ENCODE data around the gene FKRP.
"Not testable (repeated sequence)": the region's sequence is repeated elsewhere in the genome, so short reads cannot be mapped to it uniquely, and the experiment has no call there.

Gene FKRP

GRCh38 chr19:46782355-46783019 is 36.6 kb downstream of the FKRP start:
- FAIRE-seq: no peak
- no peak for DNase-seq (ENCODE audit: insufficient read length, low spot score)

DNA sequence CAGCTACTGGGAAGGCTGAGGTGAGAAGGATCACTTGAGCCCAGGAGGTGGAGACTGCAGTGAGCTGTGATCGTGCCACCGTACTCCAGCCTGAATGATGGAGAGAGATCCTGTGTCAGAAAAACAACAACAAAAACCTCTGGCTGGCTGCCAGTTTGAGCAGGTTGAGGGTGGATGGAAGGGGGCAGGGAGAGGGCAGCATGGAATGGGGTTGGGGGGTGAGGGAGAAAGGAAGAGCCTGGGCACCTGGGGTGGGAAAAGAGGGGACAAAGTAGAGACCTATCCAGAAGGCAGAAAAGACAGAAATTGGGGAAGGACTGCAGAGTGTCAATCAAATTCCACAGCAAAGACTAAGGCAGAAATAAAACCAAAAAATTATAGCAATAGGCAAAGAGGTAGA is 37.8 kb downstream of the FKRP start:
- FAIRE-seq (no peak), DNase-seq (ENCODE audit: insufficient read length, low spot score) (no peak)

DNA sequence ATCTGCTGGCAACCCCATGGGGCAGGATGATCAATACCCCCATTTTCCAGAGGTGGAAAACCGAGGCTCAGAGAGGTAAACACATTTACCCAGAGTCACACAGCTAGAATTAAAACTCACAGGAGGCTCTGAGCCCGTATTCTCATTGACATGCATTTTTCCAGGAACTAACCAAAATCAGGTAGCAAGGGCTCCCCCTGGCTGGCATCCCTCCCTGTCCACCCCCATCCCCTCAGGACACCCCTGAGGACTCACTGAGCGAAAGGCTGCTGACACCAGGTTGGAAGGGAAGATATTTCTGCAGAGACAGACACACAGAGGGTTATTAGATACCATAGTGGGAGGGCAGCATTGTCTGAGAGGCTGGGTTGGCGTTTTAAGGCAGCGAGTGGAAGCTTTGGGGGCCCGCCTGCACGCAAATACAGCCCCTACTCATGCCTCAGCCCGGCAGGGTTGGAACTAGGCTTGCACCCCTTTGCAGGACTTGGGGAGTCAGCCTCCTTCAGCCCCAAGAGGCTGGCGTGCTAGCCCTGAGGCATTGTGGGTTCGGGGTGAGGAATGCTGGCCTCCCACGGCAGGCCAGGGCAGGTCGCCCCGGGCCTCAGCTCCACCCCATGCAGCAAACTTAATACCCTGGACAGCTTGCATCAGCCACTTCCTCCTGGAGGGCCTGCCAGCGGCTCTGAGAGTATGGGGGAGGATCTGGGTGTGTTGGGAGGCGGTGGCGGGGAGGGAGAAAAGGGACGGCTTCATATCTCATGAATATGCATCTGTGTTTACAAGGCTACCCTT is 38.6 kb downstream of the FKRP start:
- FAIRE-seq: peak; percentile 72
- DNase-seq (ENCODE audit: insufficient read length, low spot score): peak; percentile 81

- FAIRE-seq: peak; percentile 40
- DNase-seq (ENCODE audit: insufficient read length, low spot score): no peak
Measured at GRCh38 chr19:46785054-46785979, 39.5 kb downstream of the FKRP start.

DNA sequence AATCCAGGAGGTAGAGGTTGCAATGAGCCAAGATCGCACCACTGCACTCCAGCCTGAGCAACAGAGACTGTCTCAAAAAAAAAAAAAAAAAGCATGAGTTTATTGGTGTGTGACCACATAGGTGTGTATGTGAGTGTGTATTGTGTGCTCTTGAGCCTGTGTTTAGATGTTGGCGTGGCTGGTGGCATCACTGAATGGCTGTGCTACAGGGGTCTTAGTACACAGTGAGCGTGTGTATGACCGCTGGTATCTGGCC is 40.1 kb downstream of the FKRP start:
- DNase-seq (ENCODE audit: insufficient read length, low spot score) (no peak), FAIRE-seq (no peak)

- DNase-seq (ENCODE audit: insufficient read length, low spot score) (peak; percentile 67), FAIRE-seq (peak; percentile 81)
Measured at GRCh38 chr19:46786236-46787039, 40.6 kb downstream of the FKRP start.

DNA sequence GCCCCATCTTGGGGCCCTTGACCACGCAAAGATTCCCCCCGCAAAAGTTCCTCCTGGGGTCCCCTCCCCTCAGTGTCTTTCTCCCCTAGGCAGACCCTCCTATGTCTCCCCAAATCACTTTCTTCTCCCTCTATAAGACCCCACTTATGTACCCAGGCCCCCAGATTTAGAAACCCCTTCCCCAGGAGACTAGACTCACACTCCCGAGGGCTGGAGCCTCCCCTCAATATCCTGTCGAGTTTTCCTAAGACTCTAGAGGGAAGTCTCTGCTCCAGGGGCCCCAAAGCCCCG is 41.1 kb downstream of the FKRP start:
- no peak for FAIRE-seq
- DNase-seq (ENCODE audit: insufficient read length, low spot score): no peak

- no peak for DNase-seq (ENCODE audit: insufficient read length, low spot score)
Measured at GRCh38 chr19:46787331-46788261, 41.7 kb downstream of the FKRP start.

GRCh38 chr19:46788262-46788967 is 42.6 kb downstream of the FKRP start, which contains the start of gene SLC1A5:
Gene SLC1A5 (minus strand): TSS chr19:46788594. CDS start chr19:46787965, 629 bp downstream.
- DNase-seq (ENCODE audit: insufficient read length, low spot score): peak; percentile 94
- FAIRE-seq: peak; percentile 78

More at GRCh38 chr19:46787331-46788261, 41.7 kb downstream of the FKRP start:
- FAIRE-seq: no peak

DNA sequence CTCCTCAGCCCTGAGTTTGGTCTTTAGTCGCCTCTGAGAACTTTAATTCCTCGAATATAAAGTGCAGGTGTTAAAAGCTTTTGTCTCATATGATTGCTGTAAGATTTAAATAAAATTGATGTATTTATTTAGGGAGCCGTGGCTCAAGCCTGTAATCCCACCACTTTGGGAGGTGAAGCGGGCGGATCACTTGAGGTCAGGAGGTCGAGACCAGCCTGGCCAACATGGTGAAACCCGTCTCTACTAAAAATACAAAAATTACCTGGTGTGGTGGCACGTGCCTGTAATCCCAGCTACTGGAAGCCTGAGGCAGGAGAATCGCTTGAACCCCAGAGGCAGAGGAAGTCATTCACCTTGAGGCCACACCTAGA is 43.1 kb downstream of the FKRP start:
- DNase-seq (ENCODE audit: insufficient read length, low spot score) (no peak), FAIRE-seq (no peak)

DNA sequence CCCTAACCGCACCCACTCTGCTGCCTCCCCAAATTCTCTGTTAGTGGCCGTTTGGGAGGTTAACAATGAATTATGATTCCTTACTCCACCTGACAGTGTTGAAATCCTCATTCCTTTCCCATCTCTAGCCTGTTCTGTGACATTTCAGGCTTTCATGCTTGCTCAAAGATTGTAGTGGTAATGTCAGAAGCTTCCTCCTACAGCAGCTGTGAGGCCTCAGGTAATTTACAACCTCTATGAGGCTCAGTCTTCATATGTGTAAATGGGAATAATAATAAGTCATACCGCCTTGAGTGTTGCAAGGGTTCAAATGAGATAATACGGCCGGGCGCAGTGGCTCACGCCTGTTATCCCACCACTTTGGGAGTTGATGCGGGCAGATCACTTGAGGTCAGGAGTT is 43.5 kb downstream of the FKRP start:
- FAIRE-seq (no peak), DNase-seq (ENCODE audit: insufficient read length, low spot score) (no peak)

GRCh38 chr19:46791944-46792343 is 46.1 kb downstream of the FKRP start:
- FAIRE-seq (no peak), DNase-seq (ENCODE audit: insufficient read length, low spot score) (no peak)

- DNase-seq (ENCODE audit: insufficient read length, low spot score) (no peak), FAIRE-seq (no peak)
Measured at GRCh38 chr19:46797881-46798280, 52.0 kb downstream of the FKRP start.

DNA sequence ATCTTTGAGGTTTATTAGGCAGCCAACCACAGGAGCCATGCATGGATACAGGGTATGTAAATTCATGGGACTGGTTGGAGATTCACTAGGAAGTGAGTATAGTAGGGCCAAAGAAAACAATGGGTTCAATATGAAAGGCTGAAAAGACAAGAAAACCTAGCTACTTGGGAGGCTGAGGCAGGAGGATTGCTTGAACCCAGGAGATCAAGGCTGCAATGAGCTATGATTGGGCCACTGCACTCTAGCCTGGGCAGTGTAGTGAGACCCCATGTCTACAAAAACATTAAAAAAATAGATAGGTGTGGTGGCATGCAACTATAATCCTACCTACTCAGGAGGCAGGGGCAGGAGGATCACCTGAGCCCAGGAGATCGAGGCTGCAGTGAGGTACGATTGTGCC is 52.9 kb downstream of the FKRP start:
- FAIRE-seq: no peak

GRCh38 chr19:46802152-46802551 is 56.3 kb downstream of the FKRP start:
- no peak for DNase-seq (ENCODE audit: insufficient read length, low spot score)
- FAIRE-seq: no peak

More for the DNA sequence above, 52.9 kb downstream of the FKRP start:
- DNase-seq (ENCODE audit: insufficient read length, low spot score): no peak

DNA sequence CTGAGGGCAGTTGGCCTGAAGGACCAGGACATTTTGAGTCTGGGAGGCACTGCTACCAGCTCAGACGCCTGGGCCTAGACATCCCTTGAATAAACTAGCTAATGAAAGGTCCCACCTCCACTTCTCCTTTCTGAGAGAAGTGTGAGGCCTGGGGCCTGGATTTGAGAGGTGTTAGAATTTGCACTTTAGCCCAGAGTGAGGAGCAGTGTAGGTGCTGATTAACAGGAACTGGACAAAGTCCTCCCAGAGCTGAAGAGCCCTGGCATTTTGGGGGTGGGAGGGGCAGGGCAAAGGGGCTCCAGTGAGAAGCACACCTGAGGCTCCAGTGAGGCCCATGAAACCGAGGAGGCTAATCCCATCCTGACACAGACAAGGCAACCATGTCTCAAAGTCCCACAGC is 57.7 kb downstream of the FKRP start:
- DNase-seq (ENCODE audit: insufficient read length, low spot score) (no peak), FAIRE-seq (no peak)

DNA sequence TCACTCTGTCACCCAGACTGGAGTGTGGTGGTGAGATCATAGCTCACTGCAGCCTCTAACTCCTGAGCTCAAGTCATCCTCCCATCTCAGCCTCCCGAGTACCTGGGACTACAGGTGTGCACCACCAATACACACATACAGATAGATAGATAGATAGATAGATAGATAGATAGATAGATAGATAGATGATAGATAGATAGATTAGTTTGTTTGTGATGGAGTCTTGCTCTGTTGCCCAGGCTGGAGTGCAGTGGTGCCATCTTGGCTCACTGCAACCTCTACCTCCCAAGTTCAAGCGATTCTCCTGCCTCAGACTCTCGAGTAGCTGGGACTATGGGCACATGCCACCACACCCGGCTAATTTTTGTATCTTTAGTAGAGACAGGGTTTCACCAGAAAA is 58.6 kb downstream of the FKRP start:
- FAIRE-seq: not testable (repeated sequence)

DNA sequence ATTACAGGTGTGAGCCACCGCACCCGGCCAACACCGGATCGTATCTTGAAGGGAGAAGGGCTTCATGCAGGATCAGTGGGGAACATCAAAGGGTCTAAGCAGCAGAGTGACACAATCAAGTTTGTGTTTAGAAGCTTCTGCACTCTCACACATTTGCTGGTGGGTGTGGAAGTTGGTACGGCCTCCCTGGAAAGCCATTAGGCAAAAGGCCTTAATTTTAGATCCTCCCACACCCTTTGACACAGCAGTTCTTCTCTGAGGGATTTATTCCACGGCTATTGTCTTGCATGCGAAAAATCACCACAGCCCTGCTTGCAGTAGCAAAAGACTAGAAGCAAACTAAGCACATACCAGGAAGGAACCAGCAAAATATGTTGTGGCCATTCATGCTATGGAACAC is 60.8 kb downstream of the FKRP start:
- FAIRE-seq: no peak
- no peak for DNase-seq (ENCODE audit: insufficient read length, low spot score)

More for the DNA sequence above, 58.6 kb downstream of the FKRP start:
- DNase-seq (ENCODE audit: insufficient read length, low spot score): not testable (repeated sequence)

Measured in GM19239 (cell line).